Vagina (tissue), 2 donors: ENCODE measurements around the gene RPLP2.

Source experiments
- CTCF ChIP-seq, 3 experiments: fragments of 450-650 bp in 2 of 3; fragments of 200-600 bp in 1 of 3; sonication (generic) in 1 of 3; IDR thresholded peaks; one replicate each; pipeline ENCODE4 v1.5.1; 2017 to 2019; ENCODE audit warnings: antibody characterized with exemption in 3 of 3, mild to moderate bottlenecking in 2 of 3, moderate library complexity in 2 of 3
- POLR2A ChIP-seq, 2 donors: fragments of 450-650 bp; IDR thresholded peaks; one replicate each; pipeline ENCODE4 v1.6.1; 2017; ENCODE audit warnings: antibody characterized with exemption in 2 of 2, mild to moderate bottlenecking in 2 of 2, moderate library complexity in 2 of 2
- POLR2AphosphoS5 ChIP-seq, 2 donors: sonication (generic); formaldehyde crosslinking; IDR thresholded peaks; one replicate each; pipeline ENCODE4 v1.9.0; 2017; ENCODE audit warnings: antibody characterized with exemption in 2 of 2, mild to moderate bottlenecking in 2 of 2, low read depth in 1 of 2; ENCODE audit not compliant: insufficient read depth in 1 of 2

- TF ChIP-seq CTCF (IDR thresholded peaks at IDR 0.05) (no peak), POLR2A (IDR thresholded peaks at IDR 0.05) (no peak), POLR2AphosphoS5 (IDR thresholded peaks at IDR 0.05; ENCODE audit: insufficient read depth in 1 of 2, low read depth in 1 of 2) (no peak)
Measured at GRCh38 chr11:830295-831117, 20.7 kb downstream of the RPLP2 start.
